ENCODE results near the gene CCDC14. TPM values are rescaled to one million over a fixed set of nuclear protein-coding genes. Genes with fewer than 3 reads are reported as not detected.

The CCDC14 gene
- total RNA-seq, 3 donors from 2014 or later (not counting 1 experiment from before 2014, with no cell fraction given) = 34.7 to 38.5 (median 37.8) TPM

GRCh38 chr3:123870033-123870432 lies 91.0 kb downstream of the CCDC14 start:
- H3K4me3 Mint-ChIP-seq = no peak overlapping the region

DNA sequence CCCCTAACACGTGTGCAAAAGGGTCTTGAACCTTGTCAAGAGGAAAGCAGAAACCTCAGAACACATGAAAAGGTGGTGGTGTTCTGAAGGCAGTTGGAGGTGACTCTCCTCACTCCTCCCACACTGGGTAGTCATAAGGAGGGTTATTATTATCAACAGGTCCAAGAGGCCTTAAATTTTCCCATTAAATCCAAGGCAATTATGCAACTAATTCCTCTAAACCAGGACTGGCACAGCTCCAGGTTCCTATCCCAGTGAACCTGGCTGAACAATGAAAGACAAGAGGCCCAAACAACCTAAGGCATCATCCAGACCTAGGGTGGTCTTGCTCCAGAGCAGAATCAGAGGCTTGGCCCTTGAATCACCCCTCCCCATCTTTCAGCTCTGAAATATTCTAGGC lies 91.9 kb downstream of the CCDC14 start:
- Mint-ChIP-seq H3K4me1 (no peaks in the 10 kb centered on the region), H3K9me3 (no peaks in the 10 kb centered on the region), H3K27ac (no peak overlapping the region), H3K36me3 (no peaks in the 10 kb centered on the region), H3K27me3 (ENCODE audit: low read depth in 2 of 2) (peaks cover 3 to 19% of the 10 kb centered on the region in 2 donors), H3K4me3 (no peak overlapping the region)
- no CpG with 5 or more reads among the region's 1 CpG for WGBS (ENCODE audit: insufficient coverage)
- H3K4me3 ChIP-seq (ENCODE audit: low read length) = no peak overlapping the region
- no peaks in the 10 kb centered on the region for H3K27me3 ChIP-seq (ENCODE audit: control insufficient read depth, insufficient read depth, low read length)
- intact Hi-C loops (cut with micrococcal nuclease) = no loop called here
- no peak overlapping the region for H3K27ac ChIP-seq (ENCODE audit: low read length)
- no peaks in the 10 kb centered on the region for H3K36me3 ChIP-seq (ENCODE audit: control insufficient read depth, insufficient read depth, low read length)
- DNase-seq = no peak
- H3K9me3 ChIP-seq (ENCODE audit: control insufficient read depth, insufficient read depth, low read length) = no peaks in the 10 kb centered on the region
- no peaks in the 10 kb centered on the region for H3K4me1 ChIP-seq (ENCODE audit: control insufficient read depth, insufficient read depth, low read length)
- no peak for TF ChIP-seq CTCF (IDR thresholded peaks at IDR 0.05)
- no peak for ATAC-seq

More at GRCh38 chr3:123870033-123870432, 91.0 kb downstream of the CCDC14 start:
- ATAC-seq (no peak), DNase-seq (no peak)
- TF ChIP-seq CTCF (IDR thresholded peaks at IDR 0.05) = no peak
- no peaks in the 10 kb centered on the region for H3K9me3 ChIP-seq (ENCODE audit: control insufficient read depth, insufficient read depth, low read length)
- H3K36me3 ChIP-seq (ENCODE audit: control insufficient read depth, insufficient read depth, low read length) = no peaks in the 10 kb centered on the region
- no peak overlapping the region for H3K4me3 ChIP-seq (ENCODE audit: low read length)
- 16% methylated on average over 1 of the region's 1 CpG for whole genome bisulfite sequencing (ENCODE audit: insufficient coverage)
- H3K27ac ChIP-seq (ENCODE audit: low read length) = no peak overlapping the region
- no peak overlapping the region for H3K27ac Mint-ChIP-seq
- H3K4me1 Mint-ChIP-seq = no peaks in the 10 kb centered on the region
- no peaks in the 10 kb centered on the region for H3K36me3 Mint-ChIP-seq
- no peaks in the 10 kb centered on the region for H3K9me3 Mint-ChIP-seq
- peaks cover 6 to 27% of the 10 kb centered on the region in 2 donors for H3K27me3 Mint-ChIP-seq (ENCODE audit: low read depth in 2 of 2)
- intact Hi-C loops (cut with micrococcal nuclease) = no loop called here
- no peaks in the 10 kb centered on the region for H3K4me1 ChIP-seq (ENCODE audit: control insufficient read depth, insufficient read depth, low read length)
- no peaks in the 10 kb centered on the region for H3K27me3 ChIP-seq (ENCODE audit: control insufficient read depth, insufficient read depth, low read length)

- DNase-seq (no peak), ATAC-seq (no peak)
- Histone ChIP-seq H3K4me3 (ENCODE audit: low read length) (no peak overlapping the region), H3K36me3 (ENCODE audit: control insufficient read depth, insufficient read depth, low read length) (no peaks in the 10 kb centered on the region), H3K4me1 (ENCODE audit: control insufficient read depth, insufficient read depth, low read length) (no peaks in the 10 kb centered on the region), H3K27ac (ENCODE audit: low read length) (no peak overlapping the region), H3K27me3 (ENCODE audit: control insufficient read depth, insufficient read depth, low read length) (no peaks in the 10 kb centered on the region), H3K9me3 (ENCODE audit: control insufficient read depth, insufficient read depth, low read length) (no peaks in the 10 kb centered on the region)
- no peaks in the 10 kb centered on the region for H3K36me3 Mint-ChIP-seq
- intact Hi-C loops (cut with micrococcal nuclease) = no loop called here
- H3K4me1 Mint-ChIP-seq = no peaks in the 10 kb centered on the region
- no peak overlapping the region for H3K27ac Mint-ChIP-seq
- no peaks in the 10 kb centered on the region for H3K9me3 Mint-ChIP-seq
- 87% methylated on average over 4 of the region's 4 CpGs for WGBS (ENCODE audit: insufficient coverage)
- H3K27me3 Mint-ChIP-seq (ENCODE audit: low read depth in 2 of 2) = peaks cover 0 to 3% of the 10 kb centered on the region in 2 donors
- no peak overlapping the region for H3K4me3 Mint-ChIP-seq
- TF ChIP-seq CTCF (IDR thresholded peaks at IDR 0.05) = no peak
Observed at GRCh38 chr3:123864706-123865105, 96.3 kb downstream of the CCDC14 start.

Other genes with a start within 250 kb of the CCDC14 start
- 1 to 10 TPM in 2 of 3 donors, under 1 TPM in 1; 0.39 to 5.4 (median 3.4) TPM for gene MYLK, start 76.9 kb downstream of the CCDC14 start, total RNA-seq
- not detected for gene ROPN1, start 30.9 kb upstream of the CCDC14 start, total RNA-seq
- gene KALRN, start 72.1 kb upstream of the CCDC14 start, total RNA-seq = 1 to 10 TPM; 1.5 to 4.2 (median 2.3) TPM